Gastroesophageal sphincter (tissue), 4 donors: ENCODE results near the gene HDAC4. TPM values are rescaled to one million over a fixed set of nuclear protein-coding genes. Genes with fewer than 3 reads are reported as not detected.

Experiments
- ATAC-seq: fragments of 150-250 bp; one replicate; pipeline ENCODE4 v1.9.1; 2016; ENCODE audit warnings: mild to moderate bottlenecking, moderate library complexity
- H3K27ac ChIP-seq, 4 donors: fragments of 200-600 bp; sonication (generic) in 3 of 4; 1 replicate in 3 of 4; 2 replicates in 1 of 4; pipeline ENCODE4 v1.5.1; 2016 to 2019
- H3K27me3 ChIP-seq: fragments of 200-600 bp; sonication (generic); one replicate; pipeline ENCODE4 v1.5.1; 2019
- H3K36me3 ChIP-seq, 2 donors: fragments of 200-600 bp; sonication (generic); one replicate each; pipeline ENCODE4 v1.5.1; 2019; ENCODE audit warnings: control low read depth in 1 of 2
- H3K4me1 ChIP-seq, 3 donors: fragments of 200-600 bp; sonication (generic); 1 replicate in 2 of 3; 2 replicates in 1 of 3; pipeline ENCODE4 v1.5.1; 2016 to 2019; ENCODE audit warnings: control low read depth in 2 of 3
- H3K4me3 ChIP-seq, 2 donors: fragments of 200-600 bp; sonication (generic); one replicate each; pipeline ENCODE4 v1.5.1; 2019; ENCODE audit warnings: mild to moderate bottlenecking in 1 of 2, moderate library complexity in 1 of 2
- H3K9me3 ChIP-seq, 3 donors: fragments of 200-600 bp; sonication (generic); one replicate each; pipeline ENCODE4 v1.5.1; 2017 to 2019; ENCODE audit warnings: control low read depth in 2 of 3
- CTCF ChIP-seq, 4 experiments: fragments of 200-600 bp in 2 of 4; fragments of 450-650 bp in 2 of 4; sonication (generic) in 1 of 4; IDR thresholded peaks; one replicate each; pipeline ENCODE4 v1.5.1; 2017 to 2019; ENCODE audit warnings: antibody characterized with exemption in 4 of 4, mild to moderate bottlenecking in 2 of 4, moderate library complexity in 2 of 4
- EP300 ChIP-seq: sonication (generic); formaldehyde crosslinking; IDR thresholded peaks from one replicate; pipeline ENCODE4 v1.6.1; 2017; ENCODE audit warnings: antibody characterized with exemption, mild to moderate bottlenecking
- POLR2A ChIP-seq, 2 donors: fragments of 450-650 bp; IDR thresholded peaks; one replicate each; pipeline ENCODE4 v1.6.1; 2017; ENCODE audit warnings: antibody characterized with exemption in 2 of 2, mild to moderate bottlenecking in 2 of 2, moderate library complexity in 1 of 2
- POLR2AphosphoS5 ChIP-seq: sonication (generic); formaldehyde crosslinking; IDR thresholded peaks from one replicate; pipeline ENCODE4 v1.6.1; 2017; ENCODE audit warnings: antibody characterized with exemption
- WGBS, 2 donors: methylation state at CpG; one replicate each; pipeline ENCODE4 v1.1.5; 2018; ENCODE audit warnings: low coverage in 1 of 2; 5-methylcytosine and 5-hydroxymethylcytosine counted together
- total RNA-seq, 4 donors: library from RNA; depleted of rRNA; stranded (reverse); fragments of >200 nt; gene quantifications; one replicate each; pipeline ENCODE4 v1.1.0, GENCODE V29; 2016

HDAC4 gene
- total RNA-seq, 4 donors from 2014 or later: 41.3 to 104 (median 85.8) TPM

GRCh38 chr2:239307221-239307569 is 93.6 kb downstream of the HDAC4 start:
- peaks cover 4 to 98% (median 66%) of the 10 kb centered on the region in 3 donors for H3K4me1 ChIP-seq
- peak overlapping the region in 1 of 2 donors; percentile 55 for H3K4me3 ChIP-seq
- ATAC-seq: no peak
- 100% methylated on average over 1 of the region's 8 CpGs; no CpG with 5 or more reads in 1 of the 2 donors for WGBS, 2 donors
- H3K36me3 ChIP-seq: no peaks in the 10 kb centered on the region
- TF ChIP-seq EP300 (no peak), POLR2A (IDR thresholded peaks at IDR 0.05) (no peak), POLR2AphosphoS5 (no peak), CTCF (IDR thresholded peaks at IDR 0.05) (no peak)
- no peaks in the 10 kb centered on the region for H3K27me3 ChIP-seq
- H3K9me3 ChIP-seq: no peaks in the 10 kb centered on the region
- H3K27ac ChIP-seq: peak overlapping the region; percentile 86 to 94 (median 92)

DNA sequence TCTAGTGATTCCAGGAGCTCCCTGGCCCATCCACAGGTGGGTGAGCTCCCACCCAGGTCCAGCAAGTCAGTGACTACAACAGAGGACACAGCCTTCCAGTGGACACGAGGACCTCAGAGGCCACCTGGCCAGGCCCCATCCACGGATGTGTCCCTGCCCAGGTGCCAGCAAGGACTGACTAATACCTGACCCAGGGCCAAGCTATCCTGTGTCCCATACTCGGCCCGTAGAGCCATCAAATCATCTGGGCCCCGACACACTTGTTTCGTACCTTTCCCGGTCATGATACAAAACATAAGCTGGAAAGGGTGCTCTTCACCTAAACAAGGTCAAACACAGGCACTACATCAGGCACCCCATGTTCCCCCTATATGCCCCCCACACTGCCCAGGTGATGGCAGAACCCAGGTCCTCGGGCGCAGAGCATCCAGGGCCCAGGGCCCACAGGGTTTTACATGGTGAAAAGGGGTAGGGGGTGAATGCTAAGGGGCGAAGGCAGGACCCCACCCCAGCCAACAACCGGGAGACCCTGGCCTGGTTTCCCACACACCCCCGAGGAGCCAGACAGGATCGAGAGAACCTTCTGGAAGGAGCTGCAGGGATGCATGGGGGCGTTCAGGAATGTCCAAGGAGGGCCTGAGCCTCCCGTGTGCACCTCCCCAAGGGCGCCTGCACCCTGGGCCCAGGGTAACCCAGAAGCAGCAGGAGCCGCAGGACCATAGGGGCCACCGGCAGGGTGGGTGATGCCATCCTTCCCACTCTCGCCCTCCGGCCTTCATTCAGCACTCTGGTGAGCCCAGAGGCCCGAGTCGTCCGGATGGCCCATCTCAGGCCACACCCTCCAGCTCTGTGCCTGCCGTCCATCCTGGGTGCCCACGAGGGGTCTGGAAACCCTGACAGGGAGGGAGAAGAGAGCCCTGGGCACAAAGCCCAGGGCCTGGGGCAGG is 94.3 kb downstream of the HDAC4 start:
- Histone ChIP-seq H3K27me3 (no peaks in the 10 kb centered on the region), H3K36me3 (no peaks in the 10 kb centered on the region), H3K27ac (peak overlapping the region; percentile 86 to 94 (median 92)), H3K4me1 (peaks cover 4 to 98% (median 66%) of the 10 kb centered on the region in 3 donors), H3K4me3 (peak overlapping the region in 1 of 2 donors; percentile 55), H3K9me3 (no peaks in the 10 kb centered on the region)
- ATAC-seq: no peak
- WGBS, 2 donors: 96% methylated on average over 5 of the region's 25 CpGs; no CpG with 5 or more reads in 1 of the 2 donors
- TF ChIP-seq POLR2AphosphoS5 (no peak), CTCF (IDR thresholded peaks at IDR 0.05) (no peak), POLR2A (IDR thresholded peaks at IDR 0.05) (no peak), EP300 (no peak)

DNA sequence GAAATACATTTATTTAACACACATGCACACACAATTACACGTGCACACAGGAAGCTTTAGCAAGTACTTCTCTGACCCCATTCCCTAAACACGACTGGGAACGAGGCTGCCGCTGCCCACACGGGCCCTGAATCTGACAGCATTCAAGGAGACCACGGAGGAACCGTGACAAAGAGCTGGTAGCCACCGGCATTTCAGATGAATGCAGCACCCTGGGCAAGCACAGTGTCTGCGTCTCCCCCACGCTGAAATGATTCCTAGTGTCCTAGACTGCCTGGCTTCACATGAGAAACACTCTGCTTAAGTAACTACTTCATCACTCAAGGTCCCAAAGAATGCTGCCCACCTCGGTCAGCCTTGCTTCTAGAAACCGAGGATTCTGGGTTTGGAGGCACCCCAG is 95.0 kb downstream of the HDAC4 start:
- WGBS, 2 donors: 33 to 68% methylated on average over 11 of the region's 12 CpGs
- Histone ChIP-seq H3K4me3 (peak overlapping the region in 1 of 2 donors; percentile 55), H3K27ac (peak overlapping the region in 3 of 4 donors; percentile 91 to 94 (median 93))

GRCh38 chr2:239305222-239305575 is 95.6 kb downstream of the HDAC4 start:
- 89% methylated on average over 11 of the region's 11 CpGs; no CpG with 5 or more reads in 1 of the 2 donors for WGBS, 2 donors
- H3K27me3 ChIP-seq: no peaks in the 10 kb centered on the region
- H3K9me3 ChIP-seq: no peaks in the 10 kb centered on the region
- peak overlapping the region in 3 of 4 donors; percentile 15 to 93 (median 91) for H3K27ac ChIP-seq
- no peak for ATAC-seq
- peaks cover 4 to 98% (median 62%) of the 10 kb centered on the region in 3 donors for H3K4me1 ChIP-seq
- TF ChIP-seq EP300 (no peak), POLR2AphosphoS5 (no peak), CTCF (IDR thresholded peaks at IDR 0.05) (no peak), POLR2A (IDR thresholded peaks at IDR 0.05) (no peak)
- no peaks in the 10 kb centered on the region for H3K36me3 ChIP-seq
- peak overlapping the region in 1 of 2 donors; percentile 55 for H3K4me3 ChIP-seq

More for the DNA sequence above, 95.0 kb downstream of the HDAC4 start:
- Histone ChIP-seq H3K9me3 (no peaks in the 10 kb centered on the region), H3K27me3 (no peaks in the 10 kb centered on the region), H3K36me3 (no peaks in the 10 kb centered on the region), H3K4me1 (peaks cover 4 to 98% (median 68%) of the 10 kb centered on the region in 3 donors)
- TF ChIP-seq POLR2AphosphoS5 (no peak), CTCF (IDR thresholded peaks at IDR 0.05) (no peak), POLR2A (IDR thresholded peaks at IDR 0.05) (no peak), EP300 (no peak)
- ATAC-seq: no peak
